H9 (cell line): ENCODE data around the gene CD209. TPM values are rescaled to one million over a fixed set of nuclear protein-coding genes. Genes with fewer than 3 reads are reported as not detected.

ENCODE experiments used
- DNase-seq: peaks from one replicate; pipeline ENCODE4 v3.0.0-alpha.2; 2017
- H2AFZ ChIP-seq: one replicate; pipeline ENCODE4 v1.6.1; 2013; ENCODE audit warnings: mild to moderate bottlenecking, low read length, control low read depth, moderate library complexity
- H2AK5ac ChIP-seq: 2 replicates; pipeline ENCODE4 v1.6.1; 2013; ENCODE audit warnings: low read length, control low read depth, mixed read lengths; ENCODE audit not compliant: insufficient read length
- H2BK120ac ChIP-seq: one replicate; pipeline ENCODE4 v1.6.1; 2013; ENCODE audit warnings: low read depth, mild to moderate bottlenecking, low read length, control low read depth, inconsistent platforms; ENCODE audit not compliant: poor library complexity, severe bottlenecking
- H2BK12ac ChIP-seq: 2 replicates; pipeline ENCODE4 v1.6.1; 2013; ENCODE audit warnings: low read length, control low read depth, mixed read lengths, low read depth; ENCODE audit not compliant: insufficient read length
- H2BK15ac ChIP-seq: 2 replicates; pipeline ENCODE4 v1.6.1; 2013; ENCODE audit warnings: low read depth, low read length, control low read depth
- H2BK20ac ChIP-seq: one replicate; pipeline ENCODE4 v1.6.1; 2013; ENCODE audit warnings: low read depth, mild to moderate bottlenecking, low read length, control low read depth, inconsistent platforms; ENCODE audit not compliant: poor library complexity, severe bottlenecking
- H2BK5ac ChIP-seq: 2 replicates; pipeline ENCODE4 v1.6.1; 2013; ENCODE audit warnings: low read length, control low read depth, mixed read lengths; ENCODE audit not compliant: insufficient read length
- H3K14ac ChIP-seq: 2 replicates; pipeline ENCODE4 v1.6.1; 2013; ENCODE audit warnings: low read length, control low read depth; ENCODE audit not compliant: insufficient read depth
- H3K18ac ChIP-seq: 2 replicates; pipeline ENCODE4 v1.6.1; 2013; ENCODE audit warnings: low read depth, mild to moderate bottlenecking, mixed read lengths, low read length, control low read depth; ENCODE audit not compliant: insufficient read length
- H3K23ac ChIP-seq: 2 replicates; pipeline ENCODE4 v1.6.1; 2013; ENCODE audit warnings: low read length, control low read depth, mixed read lengths, low read depth; ENCODE audit not compliant: insufficient read length
- H3K23me2 ChIP-seq: 2 replicates; pipeline ENCODE4 v1.6.1; 2013; ENCODE audit warnings: low read depth, mild to moderate bottlenecking, mixed read lengths, low read length, control low read depth; ENCODE audit not compliant: insufficient read length, poor library complexity, severe bottlenecking
- H3K27ac ChIP-seq: 2 replicates; pipeline ENCODE4 v1.5.1; 2013; ENCODE audit warnings: low read length, control low read depth, mixed read lengths, low read depth; ENCODE audit not compliant: insufficient read length
- H3K27me3 ChIP-seq: 2 replicates; pipeline ENCODE4 v1.6.1; 2013; ENCODE audit warnings: low read length, control low read depth, inconsistent platforms; ENCODE audit not compliant: insufficient read depth
- H3K4ac ChIP-seq: 2 replicates; pipeline ENCODE4 v1.6.1; 2013; ENCODE audit warnings: low read depth, mild to moderate bottlenecking, control low read depth, inconsistent platforms, low read length, moderate library complexity
- H3K4me1 ChIP-seq: 2 replicates; pipeline ENCODE4 v1.6.1; 2013; ENCODE audit warnings: low read length, control low read depth, inconsistent platforms; ENCODE audit not compliant: insufficient read depth
- H3K4me2 ChIP-seq: 2 replicates; pipeline ENCODE4 v1.6.1; 2013; ENCODE audit warnings: low read length, control low read depth, mixed read lengths; ENCODE audit not compliant: insufficient read length, insufficient read depth
- H3K56ac ChIP-seq: 2 replicates; pipeline ENCODE4 v1.6.1; 2013; ENCODE audit warnings: low read depth, mild to moderate bottlenecking, mixed read lengths, low read length, control low read depth; ENCODE audit not compliant: insufficient read length
- H3K79me1 ChIP-seq: 2 replicates; pipeline ENCODE4 v1.6.1; 2013; ENCODE audit warnings: low read depth, mild to moderate bottlenecking, moderate library complexity, low read length, control low read depth, inconsistent platforms; ENCODE audit not compliant: insufficient read depth, poor library complexity, severe bottlenecking
- H3K79me2 ChIP-seq: 2 replicates; pipeline ENCODE4 v1.6.1; 2013; ENCODE audit warnings: low read length, control low read depth, inconsistent platforms; ENCODE audit not compliant: insufficient read depth
- H3K9ac ChIP-seq: 2 replicates; pipeline ENCODE4 v1.6.1; 2013; ENCODE audit warnings: low read length, control low read depth, mixed read lengths; ENCODE audit not compliant: insufficient read length; ENCODE audit errors: extremely low read depth
- H3K9me3 ChIP-seq: one replicate; pipeline ENCODE4 v1.6.1; 2013; ENCODE audit warnings: low read depth, low read length, inconsistent platforms; ENCODE audit not compliant: control insufficient read depth
- H3T11ph ChIP-seq: one replicate; pipeline ENCODE4 v1.6.1; 2013; ENCODE audit warnings: mild to moderate bottlenecking, low read length, control low read depth, inconsistent platforms
- H4K20me1 ChIP-seq: one replicate; pipeline ENCODE4 v1.6.1; 2013; ENCODE audit not compliant: control insufficient read depth, insufficient read length, insufficient read depth
- H4K5ac ChIP-seq: 2 replicates; pipeline ENCODE4 v1.6.1; 2013; ENCODE audit warnings: low read depth, mild to moderate bottlenecking, mixed read lengths, low read length, control low read depth; ENCODE audit not compliant: insufficient read length
- H4K8ac ChIP-seq: replicated peaks from 2 replicates; pipeline ENCODE4 v1.6.1; 2013; ENCODE audit warnings: low read length, control low read depth, mixed read lengths, low read depth; ENCODE audit not compliant: insufficient read length
- H4K91ac ChIP-seq: 2 replicates; pipeline ENCODE4 v1.6.1; 2013; ENCODE audit warnings: low read depth, mild to moderate bottlenecking, moderate library complexity, mixed read lengths, low read length, control low read depth; ENCODE audit not compliant: insufficient read length
- H3K27ac Mint-ChIP-seq, 3 experiments: 2 replicates in 2 of 3; 3 replicates in 1 of 3; pipeline ENCODE4 v1.8.0; 2020 to 2021; ENCODE audit warnings: mixed read lengths in 3 of 3, mild to moderate bottlenecking in 1 of 3, moderate library complexity in 1 of 3
- H3K27me3 Mint-ChIP-seq: 2 replicates; pipeline ENCODE4 v1.8.0; 2021; ENCODE audit warnings: low read depth, mild to moderate bottlenecking, moderate library complexity, mixed read lengths
- H3K36me3 Mint-ChIP-seq, 3 experiments: 2 replicates in 2 of 3; 3 replicates in 1 of 3; pipeline ENCODE4 v1.8.0; 2020 to 2021; ENCODE audit warnings: low read depth in 3 of 3, mixed read lengths in 3 of 3; ENCODE audit not compliant: insufficient read depth in 1 of 3
- H3K4me1 Mint-ChIP-seq, 2 experiments: 2 replicates each; pipeline ENCODE4 v1.8.0; 2020; ENCODE audit warnings: mixed read lengths in 2 of 2
- H3K4me3 Mint-ChIP-seq, 2 experiments: 2 replicates in 1 of 2; 3 replicates in 1 of 2; pipeline ENCODE4 v1.8.0; 2020 to 2021; ENCODE audit warnings: mild to moderate bottlenecking in 2 of 2, mixed read lengths in 2 of 2, moderate library complexity in 1 of 2
- H3K9me3 Mint-ChIP-seq, 2 experiments: 2 replicates in 1 of 2; 3 replicates in 1 of 2; pipeline ENCODE4 v1.8.0; 2020; ENCODE audit warnings: mild to moderate bottlenecking in 2 of 2, mixed read lengths in 2 of 2, moderate library complexity in 1 of 2
- CTCF ChIP-seq: fragments of 200-600 bp; sonication (generic); conservative IDR thresholded peaks from 3 replicates; pipeline ENCODE4 v1.8.0; 2021; ENCODE audit warnings: antibody characterized with exemption, mild to moderate bottlenecking
- WGBS: extraction: QIAGEN DNeasy Blood & Tissue Kit; methylation state at CpG from one replicate; pipeline ENCODE4 v1.1.7; 2013; ENCODE audit warnings: missing lambda C conversion rate, low lambda C conversion rate, mixed read lengths; ENCODE audit not compliant: insufficient read length; ENCODE audit errors: extremely low coverage; 5-methylcytosine and 5-hydroxymethylcytosine counted together
- total RNA-seq: library from RNA; stranded (reverse); gene quantifications from 2 replicates; pipeline ENCODE4 v1.2.1, GENCODE V29; 2021

Gene CD209
- total RNA-seq, 1 experiment from 2014 or later = not detected

- no CpG with 5 or more reads among the region's 8 CpGs for WGBS
- Histone ChIP-seq H3K4me2 (no peak overlapping the region), H3K18ac (no peak overlapping the region), H3K79me2 (no peaks in the 10 kb centered on the region), H3K23me2 (no peaks in the 10 kb centered on the region), H3K23ac (no peak overlapping the region), H4K8ac (no peak overlapping the region), H2BK20ac (no peak overlapping the region), H3K4me1 (no peaks in the 10 kb centered on the region), H3K27me3 (no peaks in the 10 kb centered on the region), H2AFZ (no peak overlapping the region), H3K4ac (no peak overlapping the region), H2AK5ac (no peak overlapping the region), H2BK5ac (no peak overlapping the region), H3K9me3 (no peaks in the 10 kb centered on the region), H3K9ac (no peak overlapping the region), H3K27ac (no peak overlapping the region), H3K79me1 (no peaks in the 10 kb centered on the region), H3K14ac (no peak overlapping the region), H4K20me1 (no peaks in the 10 kb centered on the region), H4K91ac (no peak overlapping the region), H2BK120ac (no peak overlapping the region), H3T11ph (no peak overlapping the region), H2BK15ac (no peak overlapping the region), H2BK12ac (no peak overlapping the region), H3K56ac (no peak overlapping the region), H4K5ac (no peak overlapping the region)
- peaks cover 3 to 6% of the 10 kb centered on the region in 2 experiments; a peak in 3 of 4 replicates for H3K4me1 Mint-ChIP-seq
- H3K27me3 Mint-ChIP-seq = peaks cover 40% of the 10 kb centered on the region
- no peak for TF ChIP-seq CTCF
- no peaks in the 10 kb centered on the region for H3K36me3 Mint-ChIP-seq
- no peak overlapping the region for H3K27ac Mint-ChIP-seq
- no peak overlapping the region for H3K4me3 Mint-ChIP-seq
- DNase-seq = no peak
- H3K9me3 Mint-ChIP-seq = no peaks in the 10 kb centered on the region; a peak in 1 of 5 replicates
Observed at GRCh38 chr19:7771072-7771471, 23.7 kb upstream of the CD209 start.
